K562 (cell line): ENCODE results near the gene CHORDC1. TPM values are rescaled to one million over a fixed set of nuclear protein-coding genes. Genes with fewer than 3 reads are reported as not detected.
A peak's percentile ranks its signal among the peaks of the same experiment; 100 is the strongest.

Experiments used
- ARID3B ChIP-seq: fragments of 250-450 bp; sonication (Bioruptor Pico); IDR thresholded peaks from 2 replicates; pipeline ENCODE4 v1.4.0; 2020; ENCODE audit warnings: borderline replicate concordance
- CREB3L1 ChIP-seq: fragments of 450-650 bp; IDR thresholded peaks from 2 replicates; pipeline ENCODE4 v1.6.1; 2014; ENCODE audit warnings: low read depth, mild to moderate bottlenecking, moderate library complexity, borderline replicate concordance
- ESRRB ChIP-seq: fragments of 250-450 bp; sonication (Bioruptor Pico); IDR thresholded peaks from 2 replicates; pipeline ENCODE4 v1.5.0; 2020; ENCODE audit warnings: mild to moderate bottlenecking, moderate library complexity, borderline replicate concordance
- HNRNPUL1 ChIP-seq: fragments of 200-400 bp; formaldehyde crosslinking; IDR thresholded peaks from 2 replicates; pipeline ENCODE4 v1.6.1; 2017; ENCODE audit warnings: low read length
- PKNOX1 ChIP-seq: fragments of 450-650 bp; IDR thresholded peaks from 2 replicates; pipeline ENCODE4 v1.6.1; 2016
- POLR2AphosphoS5 ChIP-seq: IDR thresholded peaks from 2 replicates; pipeline ENCODE4 v1.6.1; 2011; ENCODE audit warnings: mild to moderate bottlenecking, low read depth, low read length, moderate library complexity; ENCODE audit not compliant: control insufficient read depth, insufficient read depth
- POLR3A ChIP-seq: IDR thresholded peaks from 2 replicates; pipeline ENCODE4 v1.6.1; 2011; ENCODE audit warnings: borderline replicate concordance, mild to moderate bottlenecking, moderate library complexity; ENCODE audit not compliant: insufficient read length, insufficient read depth; ENCODE audit errors: extremely low read depth
- SMARCC2 ChIP-seq: fragments of 450-650 bp; IDR thresholded peaks from 2 replicates; pipeline ENCODE4 v1.6.1; 2017; ENCODE audit warnings: antibody characterized with exemption, moderate library complexity, mild to moderate bottlenecking, low read depth
- SPI1 ChIP-seq: IDR thresholded peaks from 2 replicates; pipeline ENCODE4 v1.6.1; 2011; ENCODE audit warnings: low read depth, low read length, control low read depth, borderline replicate concordance
- SRSF1 ChIP-seq: fragments of 200-400 bp; formaldehyde crosslinking; IDR thresholded peaks from 2 replicates; pipeline ENCODE4 v1.6.1; 2017; ENCODE audit warnings: mild to moderate bottlenecking, low read depth, low read length, moderate library complexity
- SRSF7 ChIP-seq: fragments of 200-400 bp; formaldehyde crosslinking; optimal IDR thresholded peaks from 2 replicates; pipeline ENCODE3; 2017; ENCODE audit warnings: mild to moderate bottlenecking, low read depth, low read length
- ZNF282 ChIP-seq: sonication (generic); formaldehyde crosslinking; IDR thresholded peaks from 2 replicates; pipeline ENCODE4 v1.8.1; 2023; ENCODE audit warnings: missing genetic modification reagents
- polyA plus RNA-seq, 8 experiments: library from polyadenylated mRNA; depleted of rRNA in 4 of 8; stranded (reverse) in 5 of 8; unstranded in 3 of 8; fragments of >200 nt; fragmentation: Nextera tagmentation in 2 of 8; fragmentation: Illumina TruSeq in 1 of 8; extraction: Ambion mirVana in 2 of 8; extraction: Trizol in 1 of 8; gene quantifications; 2 replicates each; pipeline versions ENCODE4 v1.2.1 to v1.2.3, GENCODE V29; 2011 to 2014; ENCODE audit warnings: inconsistent platforms in 1 of 8, missing spikeins in 1 of 8
- total RNA-seq, 7 experiments: library from RNA; depleted of rRNA in 6 of 7; stranded (reverse); fragments of >200 nt in 6 of 7; fragmentation: Illumina TruSeq in 2 of 7; extraction: Trizol in 2 of 7; gene quantifications; 2 replicates each; pipeline versions ENCODE4 v1.2.1 to v1.2.3, GENCODE V29; 2011 to 2021; ENCODE audit warnings: low replicate concordance in 1 of 7
- TF ChIP-seq, protein P1 (sequence below): fragments of 450-650 bp; IDR thresholded peaks from 2 replicates; pipeline ENCODE4 v1.6.1; 2018; ENCODE audit not compliant: partially characterized antibody
- TF ChIP-seq, protein P2 (sequence below): fragments of 250-450 bp; sonication (Bioruptor Pico); IDR thresholded peaks from 2 replicates; pipeline ENCODE4 v1.5.0; 2021; ENCODE audit warnings: mild to moderate bottlenecking, moderate library complexity

The CHORDC1 gene
- total and polyA plus RNA-seq, 9 of the 15 experiments (the other 6 are each of a cell fraction or from before 2014, with no cell fraction given), result 68.7 to 148 (median 112) TPM

DNA sequence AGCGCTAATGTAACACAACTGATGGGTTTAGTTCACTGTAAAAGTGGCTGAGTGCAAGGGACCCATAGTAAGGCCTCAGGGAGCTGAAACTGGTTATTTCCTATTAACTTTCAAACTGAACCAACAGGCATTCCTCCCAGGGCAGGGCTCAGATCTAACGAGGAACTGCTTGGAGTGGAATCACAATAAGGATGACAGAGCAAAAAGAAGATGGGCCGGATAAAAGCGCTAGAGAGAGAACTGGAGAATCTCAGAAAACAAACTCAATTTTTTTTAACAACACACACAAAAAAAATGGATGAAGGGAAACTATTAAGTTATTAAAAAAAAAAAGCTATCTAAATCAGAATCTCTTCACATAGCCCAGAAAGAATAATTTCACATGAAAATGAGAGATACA, 14.2 kb upstream of the CHORDC1 start (continued):
- TF ChIP-seq, protein P1, sequence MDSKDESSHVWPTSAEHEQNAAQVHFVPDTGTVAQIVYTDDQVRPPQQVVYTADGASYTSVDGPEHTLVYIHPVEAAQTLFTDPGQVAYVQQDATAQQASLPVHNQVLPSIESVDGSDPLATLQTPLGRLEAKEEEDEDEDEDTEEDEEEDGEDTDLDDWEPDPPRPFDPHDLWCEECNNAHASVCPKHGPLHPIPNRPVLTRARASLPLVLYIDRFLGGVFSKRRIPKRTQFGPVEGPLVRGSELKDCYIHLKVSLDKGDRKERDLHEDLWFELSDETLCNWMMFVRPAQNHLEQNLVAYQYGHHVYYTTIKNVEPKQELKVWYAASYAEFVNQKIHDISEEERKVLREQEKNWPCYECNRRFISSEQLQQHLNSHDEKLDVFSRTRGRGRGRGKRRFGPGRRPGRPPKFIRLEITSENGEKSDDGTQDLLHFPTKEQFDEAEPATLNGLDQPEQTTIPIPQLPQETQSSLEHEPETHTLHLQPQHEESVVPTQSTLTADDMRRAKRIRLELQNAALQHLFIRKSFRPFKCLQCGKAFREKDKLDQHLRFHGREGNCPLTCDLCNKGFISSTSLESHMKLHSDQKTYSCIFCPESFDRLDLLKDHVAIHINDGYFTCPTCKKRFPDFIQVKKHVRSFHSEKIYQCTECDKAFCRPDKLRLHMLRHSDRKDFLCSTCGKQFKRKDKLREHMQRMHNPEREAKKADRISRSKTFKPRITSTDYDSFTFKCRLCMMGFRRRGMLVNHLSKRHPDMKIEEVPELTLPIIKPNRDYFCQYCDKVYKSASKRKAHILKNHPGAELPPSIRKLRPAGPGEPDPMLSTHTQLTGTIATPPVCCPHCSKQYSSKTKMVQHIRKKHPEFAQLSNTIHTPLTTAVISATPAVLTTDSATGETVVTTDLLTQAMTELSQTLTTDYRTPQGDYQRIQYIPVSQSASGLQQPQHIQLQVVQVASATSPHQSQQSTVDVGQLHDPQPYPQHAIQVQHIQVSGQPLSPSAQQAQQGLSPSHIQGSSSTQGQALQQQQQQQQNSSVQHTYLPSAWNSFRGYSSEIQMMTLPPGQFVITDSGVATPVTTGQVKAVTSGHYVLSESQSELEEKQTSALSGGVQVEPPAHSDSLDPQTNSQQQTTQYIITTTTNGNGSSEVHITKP, result peak; percentile 85
- TF ChIP-seq ESRRB (no peak), SRSF1 (no peak), POLR2AphosphoS5 (no peak), CREB3L1 (no peak), SMARCC2 (no peak), SRSF7 (no peak), SPI1 (peak; percentile 11; the same call in 1 of the 2 replicates), PKNOX1 (no peak), ZNF282 (no peak), ARID3B (CRISPR knock-in tag) (no peak), POLR3A (no peak), HNRNPUL1 (no peak)
- TF ChIP-seq, protein P2, sequence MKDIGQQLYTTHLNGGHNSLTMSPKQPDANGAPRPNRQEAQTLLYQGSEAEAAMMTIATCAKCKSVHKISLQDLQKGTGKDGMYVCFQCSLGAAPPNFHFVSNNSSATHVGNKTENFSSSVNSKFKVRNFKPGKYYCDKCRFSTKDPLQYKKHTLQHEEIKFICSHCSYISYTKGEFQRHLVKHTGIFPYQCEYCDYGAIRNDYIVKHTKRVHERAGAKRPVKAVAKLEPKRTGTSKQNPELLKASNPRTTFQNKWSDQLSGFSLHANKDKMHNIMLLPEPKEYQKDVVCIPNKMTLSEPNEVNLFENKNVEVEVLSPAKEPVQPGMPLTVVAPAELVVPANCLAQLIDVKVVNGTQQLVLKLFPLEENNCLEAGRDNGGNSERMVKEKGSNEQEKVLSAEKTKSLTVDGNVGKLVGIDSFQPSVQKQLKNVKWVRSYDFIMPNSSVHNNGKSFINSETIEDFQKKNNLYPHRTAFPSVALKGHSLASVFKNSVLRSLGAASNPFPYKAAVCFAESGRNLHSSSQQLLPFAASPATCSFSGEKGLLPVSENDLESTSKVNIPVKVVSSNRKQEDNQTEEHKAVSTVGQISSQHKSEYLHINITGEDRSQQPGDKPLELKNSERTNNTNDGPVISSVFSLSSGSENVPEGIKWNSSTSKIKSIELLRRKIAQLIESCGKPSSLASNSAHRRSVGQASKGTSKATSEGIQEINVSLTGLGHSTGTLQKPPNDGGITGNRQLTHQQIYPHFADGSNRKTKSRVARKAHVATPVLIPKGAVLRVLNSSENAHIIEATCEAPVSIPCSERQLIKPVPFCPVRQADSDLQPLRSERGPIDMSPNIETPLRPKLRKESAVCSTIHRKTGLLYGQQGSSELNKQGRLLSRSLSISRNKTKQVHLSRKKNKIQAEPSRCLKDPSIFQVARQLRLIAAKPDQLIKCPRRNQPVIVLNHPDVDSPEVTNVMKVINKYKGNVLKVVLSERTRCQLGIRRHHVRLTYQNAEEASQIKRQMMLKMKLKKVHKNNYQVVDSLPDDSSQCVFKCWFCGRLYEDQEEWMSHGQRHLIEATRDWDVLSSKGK, result no peak
